ENCODE measurements around the gene IER3. TPM values are rescaled to one million over a fixed set of nuclear protein-coding genes. Genes with fewer than 3 reads are reported as not detected.

Gene IER3
- total and polyA plus RNA-seq, 2 of the 13 experiments (the other 11 are each of a cell fraction or from before 2014, with no cell fraction given): 51.1 to 131 TPM

DNA sequence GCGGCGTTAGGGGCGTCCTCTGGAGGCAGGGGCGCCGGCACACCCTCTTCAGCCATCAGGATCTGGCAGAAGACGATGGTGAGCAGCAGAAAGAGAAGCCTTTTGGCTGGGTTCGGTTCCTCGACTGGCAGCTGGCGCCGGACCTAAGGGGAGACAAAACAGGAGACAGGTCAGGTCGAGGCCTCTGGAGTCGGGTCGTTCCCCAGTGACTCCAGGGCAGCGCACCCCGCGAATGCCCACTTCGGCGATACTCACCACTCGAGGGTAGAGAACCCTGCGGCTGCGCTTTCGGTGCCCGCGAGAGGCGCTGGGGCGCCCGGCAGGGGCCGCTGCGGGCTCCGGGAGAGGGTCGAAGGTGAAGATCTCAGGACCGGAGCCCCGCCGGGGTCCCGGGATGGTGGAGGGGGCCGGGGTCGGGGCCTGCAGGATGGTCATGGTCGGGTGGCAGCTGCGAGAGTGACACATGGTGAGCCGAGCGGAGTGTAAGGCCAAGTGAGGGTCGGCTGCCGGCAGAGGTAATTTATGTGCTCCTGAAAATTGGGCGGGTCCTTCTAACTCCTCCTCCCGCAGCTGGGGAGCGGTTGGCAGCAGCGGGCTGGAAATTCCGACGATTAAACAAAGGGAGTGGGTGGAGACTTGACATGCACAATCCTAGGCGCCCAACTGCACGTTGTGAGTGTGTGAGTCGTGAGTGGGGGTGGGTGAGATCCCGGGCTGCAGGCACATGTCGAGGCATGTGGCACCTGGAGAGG lies at the start of gene IER3 (continued):
- TF ChIP-seq ATM (IDR thresholded peaks at IDR 0.05; ENCODE audit: borderline replicate concordance): no peak
- peak in 1 of 2 experiments; percentile 85; a peak in 2 of 4 replicates for TF ChIP-seq NR2F1 (CRISPR knock-in tag; IDR thresholded peaks at IDR 0.05)
- TF ChIP-seq KDM6A (CRISPR knock-in tag; IDR thresholded peaks at IDR 0.05; ENCODE audit: low read depth): 0 out of 2 replicates have a peak, but pooled peaks have one; percentile 26
- peak; percentile 94 for TF ChIP-seq SALL1 (CRISPR knock-in tag; IDR thresholded peaks at IDR 0.05)
- peak; percentile 82; the same call in 1 of the 2 replicates for TF ChIP-seq FOXC1 (CRISPR knock-in tag; IDR thresholded peaks at IDR 0.05; ENCODE audit: borderline replicate concordance)
- no peak for TF ChIP-seq IKZF4 (CRISPR knock-in tag; IDR thresholded peaks at IDR 0.05; ENCODE audit: borderline replicate concordance, low read depth, not compliant biosample characterization)
- TF ChIP-seq ISL2 (CRISPR knock-in tag; IDR thresholded peaks at IDR 0.05): peak; percentile 89
- no peak for TF ChIP-seq EEA1 (CRISPR knock-in tag; IDR thresholded peaks at IDR 0.05; ENCODE audit: borderline replicate concordance)
- peak; percentile 96 for TF ChIP-seq GATA4 (IDR thresholded peaks at IDR 0.05; ENCODE audit: borderline replicate concordance, low read depth)
- peak; percentile 62; the same call in 1 of the 2 replicates for TF ChIP-seq ZNF503 (CRISPR knock-in tag; IDR thresholded peaks at IDR 0.05)
- TF ChIP-seq, protein P1, sequence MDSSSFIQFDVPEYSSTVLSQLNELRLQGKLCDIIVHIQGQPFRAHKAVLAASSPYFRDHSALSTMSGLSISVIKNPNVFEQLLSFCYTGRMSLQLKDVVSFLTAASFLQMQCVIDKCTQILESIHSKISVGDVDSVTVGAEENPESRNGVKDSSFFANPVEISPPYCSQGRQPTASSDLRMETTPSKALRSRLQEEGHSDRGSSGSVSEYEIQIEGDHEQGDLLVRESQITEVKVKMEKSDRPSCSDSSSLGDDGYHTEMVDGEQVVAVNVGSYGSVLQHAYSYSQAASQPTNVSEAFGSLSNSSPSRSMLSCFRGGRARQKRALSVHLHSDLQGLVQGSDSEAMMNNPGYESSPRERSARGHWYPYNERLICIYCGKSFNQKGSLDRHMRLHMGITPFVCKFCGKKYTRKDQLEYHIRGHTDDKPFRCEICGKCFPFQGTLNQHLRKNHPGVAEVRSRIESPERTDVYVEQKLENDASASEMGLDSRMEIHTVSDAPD (CRISPR knock-in tag; IDR thresholded peaks at IDR 0.05): 0 out of 2 replicates have a peak, but pooled peaks have one; percentile 24
- TF ChIP-seq ZNF746 (CRISPR knock-in tag; IDR thresholded peaks at IDR 0.05): peak; percentile 64; the same call in 1 of the 2 replicates
- no peak for TF ChIP-seq TCF12 (IDR thresholded peaks at IDR 0.05)
- TF ChIP-seq TCF12 (CRISPR knock-in tag; IDR thresholded peaks at IDR 0.05): peak; percentile 91
- TF ChIP-seq, protein P2, sequence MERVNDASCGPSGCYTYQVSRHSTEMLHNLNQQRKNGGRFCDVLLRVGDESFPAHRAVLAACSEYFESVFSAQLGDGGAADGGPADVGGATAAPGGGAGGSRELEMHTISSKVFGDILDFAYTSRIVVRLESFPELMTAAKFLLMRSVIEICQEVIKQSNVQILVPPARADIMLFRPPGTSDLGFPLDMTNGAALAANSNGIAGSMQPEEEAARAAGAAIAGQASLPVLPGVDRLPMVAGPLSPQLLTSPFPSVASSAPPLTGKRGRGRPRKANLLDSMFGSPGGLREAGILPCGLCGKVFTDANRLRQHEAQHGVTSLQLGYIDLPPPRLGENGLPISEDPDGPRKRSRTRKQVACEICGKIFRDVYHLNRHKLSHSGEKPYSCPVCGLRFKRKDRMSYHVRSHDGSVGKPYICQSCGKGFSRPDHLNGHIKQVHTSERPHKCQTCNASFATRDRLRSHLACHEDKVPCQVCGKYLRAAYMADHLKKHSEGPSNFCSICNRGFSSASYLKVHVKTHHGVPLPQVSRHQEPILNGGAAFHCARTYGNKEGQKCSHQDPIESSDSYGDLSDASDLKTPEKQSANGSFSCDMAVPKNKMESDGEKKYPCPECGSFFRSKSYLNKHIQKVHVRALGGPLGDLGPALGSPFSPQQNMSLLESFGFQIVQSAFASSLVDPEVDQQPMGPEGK (CRISPR knock-in tag; IDR thresholded peaks at IDR 0.05): peak; percentile 55; the same call in 1 of the 2 replicates
- peak; percentile 92; the same call in 1 of the 2 replicates for TF ChIP-seq SP140L (CRISPR knock-in tag; IDR thresholded peaks at IDR 0.05; ENCODE audit: borderline replicate concordance)
- peak; percentile 45 to 79; a peak in 2 of 4 replicates for TF ChIP-seq HMGXB4 (CRISPR knock-in tag; IDR thresholded peaks at IDR 0.05; ENCODE audit: borderline replicate concordance in 1 of 2, low read depth in 1 of 2)
- no peak for TF ChIP-seq ZNF30 (CRISPR knock-in tag; IDR thresholded peaks at IDR 0.05)
- TF ChIP-seq SNAPC2 (CRISPR knock-in tag; IDR thresholded peaks at IDR 0.05): no peak
- peak; percentile 99 for TF ChIP-seq ZNF235 (CRISPR knock-in tag; IDR thresholded peaks at IDR 0.05; ENCODE audit: borderline replicate concordance)
- TF ChIP-seq PHF20 (CRISPR knock-in tag; IDR thresholded peaks at IDR 0.05): 0 out of 2 replicates have a peak, but pooled peaks have one; percentile 44
- TF ChIP-seq ZNF878 (CRISPR knock-in tag; IDR thresholded peaks at IDR 0.05): peak; percentile 97
